H1 (cell line): ENCODE measurements around the gene ZNF512B. TPM values are rescaled to one million over a fixed set of nuclear protein-coding genes. Genes with fewer than 3 reads are reported as not detected.

Experiments used
- CTCF ChIA-PET: fragments of 300-600 bp; sonication (Branson Sonifier 250); formaldehyde crosslinking; loops from one replicate; lab custom pipeline; 2021; ENCODE audit not compliant: partially characterized antibody; lab: Charles Lee
- POLR2A ChIA-PET: fragments of 300-600 bp; sonication (Branson Sonifier 250); formaldehyde crosslinking; loops from one replicate; lab custom pipeline; 2021; ENCODE audit warnings: inconsistent platforms; ENCODE audit not compliant: partially characterized antibody; lab: Charles Lee
- DNase-seq, 2 experiments: peaks; one replicate each; pipeline versions ENCODE4 v3.0.0 to v3.0.0-alpha.2; 2010 to 2022; ENCODE audit warnings: low spot score in 2 of 2, low read depth in 1 of 2, mixed read lengths in 1 of 2
- FAIRE-seq: peaks from 2 replicates; lab custom pipeline; 2011; peaks lifted over from hg19 to GRCh38; lab: Jason Lieb, UNC
- H2AFZ ChIP-seq: 2 replicates; pipeline ENCODE4 v1.8.1; 2012; ENCODE audit warnings: low read length, inconsistent platforms
- H2AK5ac ChIP-seq: 2 replicates; pipeline ENCODE4 v1.6.1; 2013; ENCODE audit warnings: low read depth, low read length
- H2BK120ac ChIP-seq: replicated peaks from 2 replicates; pipeline ENCODE3; 2013; ENCODE audit warnings: low read depth, low read length, inconsistent platforms
- H2BK12ac ChIP-seq: 2 replicates; pipeline ENCODE4 v1.6.1; 2013; ENCODE audit warnings: low read depth, low read length
- H2BK15ac ChIP-seq: 2 replicates; pipeline ENCODE4 v1.6.1; 2013; ENCODE audit warnings: low read length
- H2BK20ac ChIP-seq: 2 replicates; pipeline ENCODE4 v1.6.1; 2013; ENCODE audit warnings: low read length
- H2BK5ac ChIP-seq: 2 replicates; pipeline ENCODE4 v1.6.1; 2013; ENCODE audit warnings: low read depth, low read length
- H3K14ac ChIP-seq: 2 replicates; pipeline ENCODE4 v1.6.1; 2013; ENCODE audit warnings: inconsistent platforms; ENCODE audit not compliant: insufficient read length
- H3K18ac ChIP-seq: 2 replicates; pipeline ENCODE4 v1.6.1; 2013; ENCODE audit warnings: low read length; ENCODE audit errors: extremely low read depth
- H3K23ac ChIP-seq: 2 replicates; pipeline ENCODE4 v1.6.1; 2013; ENCODE audit warnings: inconsistent platforms; ENCODE audit not compliant: insufficient read length
- H3K23me2 ChIP-seq: 2 replicates; pipeline ENCODE4 v1.6.1; 2013; ENCODE audit warnings: low read depth, low read length
- H3K27ac ChIP-seq: 2 replicates; pipeline ENCODE4 v1.6.1; 2011; ENCODE audit warnings: low read depth, low read length, inconsistent platforms
- H3K27me3 ChIP-seq, 4 experiments: replicated peaks in 1 of 4; 1 replicate in 1 of 4; 2 replicates in 3 of 4; pipeline versions ENCODE4 v1.6.1 to v1.8.1; 2011 to 2013; ENCODE audit warnings: low read length in 3 of 4, mild to moderate bottlenecking in 3 of 4, inconsistent platforms in 2 of 4, mixed read lengths in 2 of 4, moderate library complexity in 1 of 4; ENCODE audit not compliant: control insufficient read depth in 3 of 4, insufficient read depth in 3 of 4; ENCODE audit errors: extremely low read depth in 1 of 4
- H3K36me3 ChIP-seq, 4 experiments: 2 replicates each; pipeline versions ENCODE4 v1.6.1 to v1.8.1; 2011 to 2013; ENCODE audit warnings: mild to moderate bottlenecking in 4 of 4, low read length in 3 of 4, moderate library complexity in 2 of 4, control low read depth in 1 of 4, inconsistent platforms in 1 of 4; ENCODE audit not compliant: insufficient read depth in 4 of 4, control insufficient read depth in 2 of 4
- H3K4ac ChIP-seq: replicated peaks from 2 replicates; pipeline ENCODE3; 2013; ENCODE audit warnings: low read length, low read depth, mixed read lengths, inconsistent platforms; ENCODE audit not compliant: insufficient read length
- H3K4me1 ChIP-seq, 4 experiments: replicated peaks in 1 of 4; 1 replicate in 1 of 4; 2 replicates in 3 of 4; pipeline versions ENCODE4 v1.6.1 to v1.8.1; 2011 to 2013; ENCODE audit warnings: low read length in 3 of 4, inconsistent platforms in 2 of 4, mixed read lengths in 1 of 4; ENCODE audit not compliant: insufficient read depth in 4 of 4, control insufficient read depth in 3 of 4
- H3K4me2 ChIP-seq, 2 experiments: 2 replicates each; pipeline versions ENCODE4 v1.6.1 to v1.8.1; 2011 to 2013; ENCODE audit warnings: low read depth in 2 of 2, low read length in 2 of 2, control low read depth in 1 of 2, inconsistent platforms in 1 of 2, mild to moderate bottlenecking in 1 of 2; ENCODE audit not compliant: insufficient read depth in 1 of 2
- H3K4me3 ChIP-seq, 4 experiments: fragments of 200-600, 300-600 bp in 1 of 4; sonication (generic), shearing (Covaris generic), sonication (Bioruptor Twin) in 1 of 4; 2 replicates each; pipeline versions ENCODE4 v1.5.1 to v1.8.1; 2011 to 2016; ENCODE audit warnings: low read length in 4 of 4, low read depth in 3 of 4, control low read depth in 2 of 4, inconsistent platforms in 2 of 4, mild to moderate bottlenecking in 2 of 4, mixed read lengths in 1 of 4, moderate library complexity in 1 of 4; ENCODE audit not compliant: insufficient read depth in 2 of 4; ENCODE audit errors: extremely low read depth in 1 of 4
- H3K56ac ChIP-seq: replicated peaks from 2 replicates; pipeline ENCODE3; 2013; ENCODE audit warnings: low read depth, mild to moderate bottlenecking, mixed read lengths, low read length, inconsistent platforms; ENCODE audit not compliant: insufficient read length
- H3K79me1 ChIP-seq: 2 replicates; pipeline ENCODE4 v1.6.1; 2013; ENCODE audit warnings: low read depth, low read length, control low read depth
- H3K79me2 ChIP-seq, 2 experiments: 2 replicates each; pipeline versions ENCODE4 v1.6.1 to v1.8.1; 2012 to 2013; ENCODE audit warnings: low read length in 2 of 2, mild to moderate bottlenecking in 2 of 2, inconsistent platforms in 1 of 2; ENCODE audit not compliant: insufficient read depth in 2 of 2, control insufficient read depth in 1 of 2
- H3K9ac ChIP-seq, 4 experiments: replicated peaks in 1 of 4; 1 replicate in 1 of 4; 2 replicates in 3 of 4; pipeline versions ENCODE4 v1.6.1 to v1.8.1; 2011 to 2013; ENCODE audit warnings: low read depth in 3 of 4, low read length in 3 of 4, control low read depth in 2 of 4, mild to moderate bottlenecking in 2 of 4, moderate library complexity in 2 of 4, inconsistent platforms in 1 of 4; ENCODE audit errors: extremely low read depth in 1 of 4
- H3K9me3 ChIP-seq, 2 experiments: 2 replicates each; pipeline versions ENCODE4 v1.6.1 to v1.8.1; 2012 to 2013; ENCODE audit warnings: mild to moderate bottlenecking in 2 of 2, moderate library complexity in 2 of 2, control low read depth in 1 of 2, inconsistent platforms in 1 of 2, low read depth in 1 of 2, low read length in 1 of 2, mixed read lengths in 1 of 2; ENCODE audit not compliant: insufficient read depth in 2 of 2
- H4K20me1 ChIP-seq, 2 experiments: replicated peaks in 1 of 2; 2 replicates each; pipeline versions ENCODE3 to v1.8.1; 2011 to 2013; ENCODE audit warnings: inconsistent platforms in 2 of 2, low read length in 2 of 2, mild to moderate bottlenecking in 1 of 2; ENCODE audit not compliant: insufficient read depth in 2 of 2, control insufficient read depth in 1 of 2
- H4K5ac ChIP-seq: 2 replicates; pipeline ENCODE4 v1.6.1; 2013; ENCODE audit warnings: low read length, low read depth, mixed read lengths, inconsistent platforms; ENCODE audit not compliant: insufficient read length
- H4K8ac ChIP-seq: 2 replicates; pipeline ENCODE4 v1.8.0; 2013; ENCODE audit warnings: mild to moderate bottlenecking, moderate library complexity, low read length, inconsistent platforms; ENCODE audit not compliant: insufficient read depth; ENCODE audit errors: extremely low read depth
- H4K91ac ChIP-seq: replicated peaks from 2 replicates; pipeline ENCODE3; 2013; ENCODE audit warnings: low read length, mixed read lengths, inconsistent platforms; ENCODE audit not compliant: insufficient read length
- BACH1 ChIP-seq: IDR thresholded peaks from 2 replicates; pipeline ENCODE4 v1.6.1; 2012; ENCODE audit warnings: low read length, improper control_type of control experiment
- POLR2AphosphoS5 ChIP-seq: IDR thresholded peaks from 2 replicates; pipeline ENCODE4 v1.6.1; 2011; ENCODE audit warnings: low read depth, low read length
- RNF2 ChIP-seq: fragments of 200-900, 300-1000 bp; sonication (generic); IDR thresholded peaks from 2 replicates; pipeline ENCODE4 v1.7.1; 2016; ENCODE audit warnings: borderline replicate concordance, low read depth, mild to moderate bottlenecking, antibody characterized with exemption, low read length; ENCODE audit not compliant: poor library complexity, severe bottlenecking; ENCODE audit errors: missing control alignments
- TEAD4 ChIP-seq: IDR thresholded peaks from 2 replicates; pipeline ENCODE4 v1.6.1; 2012; ENCODE audit warnings: low read depth, low read length, inconsistent platforms, mixed read lengths
- WGBS, 2 experiments: shearing (Covaris generic) in 1 of 2; methylation state at CpG; one replicate each; pipeline versions ENCODE4 v1.1.6 to v1.1.7; 2013 to 2015; ENCODE audit warnings: low lambda C conversion rate in 2 of 2, mixed read lengths in 2 of 2, inconsistent platforms in 1 of 2, low coverage in 1 of 2, missing lambda C conversion rate in 1 of 2; ENCODE audit not compliant: insufficient replicate concordance in 2 of 2, insufficient coverage in 1 of 2, insufficient read length in 1 of 2; ENCODE audit errors: extremely low coverage in 1 of 2, missing lambda C conversion rate in 1 of 2; 5-methylcytosine and 5-hydroxymethylcytosine counted together
- polyA plus RNA-seq, 7 experiments: library from polyadenylated mRNA; depleted of rRNA in 3 of 7; stranded (reverse) in 5 of 7; unstranded in 2 of 7; fragments of >200 nt in 5 of 7; fragments of 200-250 nt in 2 of 7; gene quantifications; 1 replicate in 5 of 7; 2 replicates in 1 of 7; 4 replicates in 1 of 7; pipeline versions ENCODE4 v1.2.1 to v1.2.3, GENCODE V29; 2011 to 2013; ENCODE audit warnings: missing spikeins in 2 of 7, mixed read lengths in 2 of 7
- total RNA-seq: library from RNA; stranded (reverse); fragmentation: NEBNext Ultra II Directional; extraction: Animal tissue kit (Norgen Biotek cat#: 25700); gene quantifications from 2 replicates; pipeline ENCODE4 v1.2.1, GENCODE V29; 2021

The ZNF512B gene
- total and polyA plus RNA-seq, 2 of the 8 experiments (the other 6 are each of a cell fraction or from before 2014, with no cell fraction given): 7.3 to 26.6 TPM

DNA sequence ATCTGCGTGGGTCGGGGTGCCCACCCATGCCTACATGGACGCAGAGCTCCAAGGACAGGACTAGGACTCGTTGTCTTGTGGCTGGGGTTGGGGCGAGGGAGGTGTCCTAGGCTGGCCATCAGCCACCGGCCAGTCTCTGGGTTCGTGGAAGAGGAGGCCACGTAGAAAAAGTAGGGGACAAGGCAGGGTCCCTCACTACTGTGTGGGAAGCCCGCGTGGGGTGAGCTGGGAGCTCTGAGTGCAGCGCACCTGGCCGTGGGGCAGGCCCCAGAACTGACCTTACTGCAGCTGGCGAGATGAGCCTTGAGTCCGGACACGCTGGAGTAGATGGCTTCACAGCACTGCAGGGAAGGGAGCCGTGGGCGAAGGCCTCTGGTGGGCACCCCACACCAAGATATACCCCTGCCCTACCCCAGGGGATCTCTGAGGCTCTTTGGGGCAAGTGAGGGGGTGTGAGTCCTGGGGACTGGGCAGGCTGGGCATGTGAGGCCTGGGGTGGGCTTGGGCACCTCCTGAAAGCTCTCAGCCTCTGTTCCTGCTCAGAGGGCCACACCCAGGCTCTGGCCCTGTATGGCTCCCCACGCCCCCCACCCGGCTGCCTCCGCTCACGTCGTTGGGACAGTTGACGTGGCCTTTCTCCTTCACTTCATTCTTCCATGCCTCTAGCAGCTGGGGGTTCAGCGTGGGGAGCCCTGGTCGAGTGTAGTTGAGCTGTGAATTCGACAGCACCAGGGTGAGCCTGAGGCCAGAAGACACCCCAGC is 7.9 kb downstream of the ZNF512B start:
- H3K4ac ChIP-seq: no peak overlapping the region
- H2AFZ ChIP-seq: no peak overlapping the region
- no peak overlapping the region for H4K5ac ChIP-seq
- H3K18ac ChIP-seq: no peak overlapping the region
- H2BK120ac ChIP-seq: no peak overlapping the region
- H3K4me3 ChIP-seq: no peak overlapping the region
- H3K4me2 ChIP-seq: no peak overlapping the region
- no peak overlapping the region for H2BK5ac ChIP-seq
- no peak overlapping the region for H3K9ac ChIP-seq
- H3K14ac ChIP-seq: no peak overlapping the region
- no peaks in the 10 kb centered on the region for H3K79me1 ChIP-seq
- H3K27me3 ChIP-seq: no peaks in the 10 kb centered on the region
- H3K27ac ChIP-seq: no peak overlapping the region
- no peak overlapping the region for H3K23ac ChIP-seq
- peaks cover 25 to 34% of the 10 kb centered on the region in 2 experiments for H3K9me3 ChIP-seq
- H4K91ac ChIP-seq: no peak overlapping the region
- H3K56ac ChIP-seq: no peak overlapping the region
- H3K4me1 ChIP-seq: peaks cover 0 to 19% (median 12%) of the 10 kb centered on the region in 4 experiments; a peak in 6 of 7 replicates
- WGBS, 2 experiments: 93% methylated on average over 26 of the region's 26 CpGs; no CpG with 5 or more reads in 1 of the 2 experiments
- H3K36me3 ChIP-seq: peaks cover 20 to 52% (median 41%) of the 10 kb centered on the region in 4 experiments; a peak in 6 of 8 replicates
- CTCF ChIA-PET: interaction anchor here (0.7 to 3.7 kb wide), 3 partner anchors 12 to 489 kb away, joined by 3 to 13 read pairs (median 3); partner anchors contain the start of gene PRPF6
- H2AK5ac ChIP-seq: no peak overlapping the region
- POLR2A ChIA-PET: interaction anchor here (0.9 to 1.5 kb wide), 5 partner anchors 10 to 96 kb away, joined by 3 to 5 read pairs (median 3); partner anchors contain the start of genes PRPF6 and TPD52L2
- FAIRE-seq (no peak), DNase-seq (no peak)
- no peak overlapping the region for H4K8ac ChIP-seq
- H4K20me1 ChIP-seq: peaks cover 0 to 2% of the 10 kb centered on the region in 2 experiments
- H2BK12ac ChIP-seq: no peak overlapping the region
- no peak overlapping the region for H2BK15ac ChIP-seq
- H2BK20ac ChIP-seq: no peak overlapping the region
- H3K79me2 ChIP-seq: no peaks in the 10 kb centered on the region
- TF ChIP-seq TEAD4 (no peak), BACH1 (no peak), RNF2 (no peak), POLR2AphosphoS5 (no peak)
- peaks cover 4% of the 10 kb centered on the region; the same call in 1 of the 2 replicates for H3K23me2 ChIP-seq
